DMS153 (cell line): ENCODE data around the gene FAM200B.
A peak's percentile ranks its signal among the peaks of the same experiment; 100 is the strongest.
"Not testable (repeated sequence)": the region's sequence is repeated elsewhere in the genome, so short reads cannot be mapped to it uniquely, and the experiment has no call there.

Experiments
- DNase-seq: peaks from one replicate; lab custom pipeline; 2025; lab: John Stamatoyannopoulos, UW

The FAM200B gene

DNA sequence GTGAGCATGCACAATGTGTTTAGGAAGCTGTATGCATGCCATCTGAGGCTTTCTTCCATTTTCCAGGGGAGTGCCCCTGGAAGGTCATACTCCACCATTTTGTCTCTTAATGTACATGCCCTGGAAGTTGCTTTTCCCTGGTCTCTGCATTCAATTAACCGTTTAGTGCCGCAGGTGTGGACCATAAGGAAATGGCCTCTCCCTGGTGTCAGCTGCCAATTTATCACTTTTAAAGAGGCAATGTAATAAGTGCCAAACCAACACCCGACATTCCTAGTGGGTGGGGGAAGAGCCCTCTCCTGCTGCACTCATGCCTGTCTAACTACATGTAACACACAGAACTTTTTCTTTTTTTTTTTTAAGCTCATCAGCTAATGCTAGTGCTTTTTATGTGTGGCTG, 14.1 kb downstream of the FAM200B start:
- no peak for DNase-seq

DNA sequence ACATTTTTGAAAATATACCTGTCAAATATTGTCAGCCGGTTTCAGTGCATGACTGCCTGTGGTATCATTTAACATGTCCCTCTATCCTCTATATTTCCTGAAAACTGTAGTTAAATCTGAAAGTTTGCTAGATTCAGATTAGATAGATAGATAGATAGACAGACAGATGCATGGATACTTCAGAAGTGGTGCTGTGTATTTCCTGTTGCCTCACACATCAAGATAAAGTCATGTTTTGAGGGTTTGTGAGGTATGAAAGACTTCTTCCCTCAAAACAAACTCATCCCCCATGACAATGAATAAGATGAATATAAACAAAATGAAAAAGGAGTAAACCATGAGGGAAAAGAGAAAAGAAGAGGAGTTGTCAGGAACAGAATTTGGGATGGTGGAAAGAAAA, 15.2 kb downstream of the FAM200B start:
- no peak for DNase-seq

DNA sequence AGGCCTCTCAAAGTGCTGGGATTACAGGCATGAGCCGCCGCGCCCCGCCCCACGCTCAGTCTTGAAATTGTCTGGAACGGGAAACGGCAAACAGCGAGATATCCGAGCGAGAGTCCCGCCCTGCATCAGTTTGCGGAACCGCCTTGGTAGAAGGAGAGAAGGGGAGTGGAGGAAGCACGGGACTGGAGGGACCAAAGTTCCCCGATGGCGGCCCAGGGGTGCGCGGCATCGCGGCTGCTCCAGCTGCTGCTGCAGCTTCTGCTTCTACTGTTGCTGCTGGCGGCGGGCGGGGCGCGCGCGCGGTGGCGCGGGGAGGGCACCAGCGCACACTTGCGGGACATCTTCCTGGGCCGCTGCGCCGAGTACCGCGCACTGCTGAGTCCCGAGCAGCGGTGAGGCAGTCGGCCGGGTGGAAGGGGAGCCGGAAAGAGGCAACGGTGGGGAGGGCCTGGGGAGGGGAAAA, 21.3 kb downstream of the FAM200B start, which contains the start of gene BST1:
BST1 (plus strand) TSS at position 125 of the 463 bp plus-strand sequence; CDS start at position 205, 80 bp downstream.
- no peak for DNase-seq

DNA sequence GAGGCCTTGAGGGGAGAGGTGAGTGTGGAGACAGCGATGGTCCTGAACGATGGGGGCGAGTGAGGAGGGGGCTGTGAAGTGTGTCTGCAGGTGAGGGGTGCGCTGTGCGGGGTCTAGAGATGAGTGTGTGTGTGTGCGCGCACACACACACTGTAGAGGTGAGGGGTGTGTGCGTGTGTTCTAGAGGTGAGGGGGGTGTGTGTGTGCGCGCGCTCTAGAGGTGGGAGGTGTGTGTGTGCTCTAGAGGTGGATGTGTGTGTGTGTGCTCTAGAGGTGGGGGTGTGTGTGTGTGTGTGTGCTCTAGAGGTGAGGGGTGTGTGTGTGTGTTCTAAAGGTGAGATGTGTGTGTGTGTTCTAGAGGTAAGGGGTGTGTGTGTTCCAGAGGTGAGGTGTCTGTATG, 21.8 kb downstream of the FAM200B start:
- DNase-seq, result no peak

DNA sequence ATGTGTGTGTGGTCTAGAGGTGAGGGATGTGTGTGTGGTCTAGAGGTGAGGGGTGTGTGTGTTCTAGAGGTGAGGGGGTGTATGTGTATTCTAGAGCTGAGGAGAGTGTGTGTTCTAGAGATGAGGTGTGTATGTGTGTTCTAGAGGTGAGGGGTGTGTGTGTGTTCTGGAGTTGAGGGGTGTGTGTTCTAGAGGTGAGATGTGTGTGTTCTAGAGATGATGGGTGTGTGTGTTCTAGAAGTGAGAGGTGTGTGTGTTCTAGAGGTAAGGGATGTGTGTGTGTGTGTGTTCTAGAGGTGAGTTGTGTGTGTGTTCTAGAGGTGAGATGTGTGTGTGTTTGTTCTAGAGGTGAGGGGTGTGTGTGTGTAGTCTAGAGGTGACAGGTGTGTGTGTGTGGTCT, 22.5 kb downstream of the FAM200B start:
- DNase-seq, result no peak

DNA sequence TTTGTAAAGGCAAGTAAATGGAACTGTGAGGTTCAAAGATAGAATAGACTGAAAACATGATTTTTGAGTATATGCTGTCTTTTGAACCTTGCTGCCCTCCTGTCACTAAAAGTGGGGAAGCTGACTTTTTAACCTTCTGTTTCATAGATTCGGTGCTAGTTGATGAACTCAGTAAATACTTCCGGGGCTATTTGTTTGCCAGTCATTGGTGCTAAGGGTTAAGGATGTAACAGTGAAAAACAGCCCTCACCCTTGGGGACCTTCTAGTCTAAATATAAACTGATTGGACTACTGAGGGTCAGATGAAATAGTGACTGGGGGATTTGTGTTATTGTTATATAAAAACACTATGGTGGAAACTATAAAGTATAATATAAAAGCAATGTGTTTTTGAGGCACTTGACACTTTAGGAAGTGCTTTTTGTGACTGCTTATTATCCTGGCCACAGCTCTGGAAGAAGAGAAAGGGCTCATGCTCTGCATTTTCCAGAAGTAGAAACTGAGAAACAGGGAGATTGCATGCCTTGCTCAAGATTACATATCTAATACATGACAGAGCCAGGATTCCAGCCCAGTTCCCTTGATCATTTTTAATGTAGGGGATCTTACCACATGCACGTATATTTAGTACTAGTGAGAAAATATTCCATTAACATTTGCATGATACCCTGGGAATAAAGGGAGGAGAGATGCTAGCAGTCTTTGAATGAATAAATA, 25.2 kb downstream of the FAM200B start:
- DNase-seq, result no peak

DNA sequence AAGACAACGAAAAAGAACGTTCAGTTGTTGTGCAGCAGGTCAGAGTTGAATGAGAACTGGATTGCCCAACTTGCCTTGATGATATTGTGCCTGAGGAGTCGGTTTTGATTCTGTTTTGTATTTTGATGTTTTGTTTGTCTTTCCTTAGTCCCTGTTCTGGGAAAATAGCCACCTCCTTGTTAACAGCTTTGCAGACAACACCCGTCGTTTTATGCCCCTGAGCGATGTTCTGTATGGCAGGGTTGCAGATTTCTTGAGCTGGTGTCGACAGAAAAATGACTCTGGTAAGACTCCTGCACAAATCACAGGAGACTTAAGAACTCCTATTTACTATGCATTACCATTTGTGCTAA, 25.7 kb downstream of the FAM200B start:
- no peak for DNase-seq

DNA sequence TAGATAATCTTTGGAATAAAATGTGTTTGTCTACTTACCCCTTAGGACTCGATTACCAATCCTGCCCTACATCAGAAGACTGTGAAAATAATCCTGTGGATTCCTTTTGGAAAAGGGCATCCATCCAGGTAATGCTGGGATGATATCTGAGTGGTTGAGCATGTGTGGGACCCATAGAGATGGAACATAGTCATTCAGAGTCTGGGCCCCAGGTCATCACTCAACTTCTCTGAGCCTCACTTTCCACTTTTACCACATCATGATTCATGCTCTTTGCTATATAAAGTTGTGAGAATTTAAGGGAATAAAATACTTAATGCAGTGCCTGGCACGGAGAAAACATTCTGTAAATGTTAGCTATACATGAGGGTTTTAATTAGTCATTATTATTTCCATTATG, 30.1 kb downstream of the FAM200B start:
- no peak for DNase-seq

DNA sequence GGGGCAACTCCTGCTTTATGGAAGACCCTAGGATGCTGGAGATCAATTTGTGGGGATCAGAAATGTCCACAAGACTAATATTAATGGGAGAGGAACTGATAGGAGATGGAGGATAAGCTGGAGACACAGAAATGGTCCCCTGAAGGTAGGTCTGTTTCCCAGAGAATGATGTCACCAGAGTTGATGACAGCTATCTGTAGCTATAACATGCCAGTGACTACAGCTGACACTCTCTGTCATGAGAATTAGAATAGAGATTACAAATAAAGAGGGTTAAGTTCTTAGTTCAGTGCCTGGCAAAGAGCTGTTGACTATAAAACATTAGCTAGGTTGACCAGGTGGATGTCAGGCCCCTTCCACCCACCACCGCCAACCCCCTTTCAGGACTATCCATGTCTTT, 30.6 kb downstream of the FAM200B start:
- DNase-seq, result no peak

DNA sequence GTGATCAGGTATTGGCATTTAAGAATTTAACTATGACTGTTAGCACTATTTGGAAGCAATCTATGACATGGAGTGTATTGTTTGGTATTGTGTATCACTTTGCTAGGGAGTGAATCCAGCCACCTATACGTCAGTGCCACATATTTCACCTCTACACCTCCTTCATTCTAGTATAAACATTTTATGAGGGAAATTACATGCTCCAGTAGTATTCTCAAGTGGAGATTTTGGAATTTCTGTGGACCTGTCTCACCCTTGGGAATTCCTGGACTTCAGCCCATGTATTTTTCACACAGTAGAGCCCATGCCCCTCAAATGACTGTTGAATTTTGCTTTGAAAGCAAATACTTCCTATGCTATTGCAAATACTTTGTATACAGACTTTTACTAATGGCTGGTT, 32.5 kb downstream of the FAM200B start:
- no peak for DNase-seq

DNA sequence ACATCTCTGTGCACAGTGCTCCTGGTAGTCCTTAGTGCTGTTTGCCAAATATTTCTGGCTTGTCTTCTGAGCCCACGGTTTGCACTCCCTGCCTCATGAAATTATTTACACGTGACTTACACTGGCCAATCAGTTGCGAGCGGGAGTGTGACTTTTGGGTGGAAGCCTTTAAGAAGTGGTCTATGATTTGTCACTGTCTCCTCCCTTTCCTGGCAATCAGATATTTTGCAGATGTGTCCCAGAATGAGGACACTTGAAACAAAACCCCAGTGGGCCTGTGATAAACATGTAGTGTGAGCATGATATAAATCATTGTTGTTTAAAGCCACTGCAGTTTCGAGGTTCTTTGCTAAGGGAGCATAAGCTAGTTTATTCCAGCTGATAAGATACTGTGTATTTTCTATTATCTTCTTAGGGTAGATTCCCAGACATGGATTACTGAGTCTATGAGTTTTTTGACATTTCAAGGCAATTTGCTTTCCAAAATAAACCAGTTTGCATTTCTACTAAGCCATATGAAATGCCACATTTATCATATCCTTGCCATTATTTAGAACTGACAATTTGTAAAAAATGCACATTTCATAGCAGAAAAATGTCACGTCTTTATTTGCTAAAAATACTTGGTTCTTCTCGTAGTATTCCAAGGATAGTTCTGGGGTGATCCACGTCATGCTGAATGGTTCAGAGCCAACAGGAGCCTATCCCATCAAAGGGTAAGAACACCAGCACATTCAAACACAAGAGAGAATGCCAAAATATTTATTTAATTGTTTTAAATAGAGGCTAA, 33.2 kb downstream of the FAM200B start:
- DNase-seq, result no peak

DNA sequence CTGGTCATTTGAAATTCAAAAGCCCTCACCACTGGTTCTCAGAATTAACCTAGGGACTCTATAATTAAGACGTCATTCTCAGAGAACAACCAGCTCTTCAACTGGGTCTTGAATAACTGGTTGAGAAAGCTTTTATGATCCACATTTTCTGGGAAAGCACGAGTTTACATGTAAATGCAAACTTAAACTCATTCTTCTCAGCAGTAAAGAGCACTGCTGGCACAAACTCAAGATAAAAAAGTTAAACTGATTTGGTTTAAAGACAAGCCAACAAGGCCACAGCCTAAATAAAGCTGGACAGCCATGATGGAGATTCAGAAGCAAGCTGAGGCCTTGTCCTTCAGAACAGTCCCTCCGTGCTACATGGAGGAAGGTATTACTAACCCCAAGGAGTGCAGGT, 34.5 kb downstream of the FAM200B start:
- DNase-seq, result no peak

DNA sequence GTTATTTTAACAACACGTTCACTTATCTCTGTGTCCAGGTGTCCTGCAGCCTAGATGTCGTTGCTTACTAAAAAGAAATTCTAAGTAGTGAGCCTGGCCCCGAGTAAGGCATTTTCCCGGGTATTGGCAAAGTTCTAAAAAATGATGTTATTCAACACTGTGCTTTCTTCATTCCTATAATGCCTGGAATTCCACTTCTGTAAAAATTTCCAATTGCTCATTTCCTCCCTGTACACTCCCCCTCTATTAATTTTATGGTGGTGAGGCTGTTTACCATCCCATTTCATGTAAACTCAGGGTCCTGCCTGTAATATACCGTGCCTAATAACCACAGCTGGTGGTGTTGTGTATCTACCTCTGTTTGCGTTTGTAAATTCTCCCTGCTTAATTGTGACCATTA, 35.5 kb downstream of the FAM200B start:
- DNase-seq, result no peak

DNA sequence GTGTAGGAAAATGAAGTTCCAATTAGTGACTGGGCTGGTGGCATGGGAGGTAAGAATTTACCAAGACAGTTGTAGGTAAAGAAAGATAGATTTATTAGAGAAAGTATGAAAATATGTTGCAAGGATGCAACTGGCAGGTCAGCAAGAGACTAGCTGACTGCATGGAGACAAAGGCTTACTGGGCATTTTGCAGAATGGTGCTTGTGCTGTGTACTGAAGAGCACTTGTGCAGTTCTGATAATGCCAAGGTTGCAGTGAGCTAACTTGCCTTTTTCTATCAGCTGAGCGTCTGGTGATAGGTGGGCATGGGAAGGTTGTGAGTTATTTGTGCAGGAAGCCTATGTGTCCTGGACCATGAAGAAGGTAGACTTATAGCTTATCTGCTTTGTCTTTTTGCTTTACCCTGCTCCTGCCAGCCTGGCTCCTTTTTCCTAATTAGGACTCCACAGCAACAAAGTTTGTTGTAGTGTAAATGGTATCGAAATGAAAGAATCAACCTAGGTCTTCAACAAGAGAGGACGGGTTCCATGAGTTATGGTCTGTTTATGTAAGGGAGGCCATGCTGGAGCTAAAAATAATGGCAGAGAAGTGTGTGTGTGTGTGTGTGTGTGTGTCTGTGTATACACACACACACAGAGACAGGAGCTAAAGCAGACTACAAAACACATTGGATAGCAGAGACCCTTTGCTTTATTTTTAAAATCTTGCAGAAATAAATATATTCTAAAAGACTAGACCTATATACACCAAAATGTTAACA, 36.2 kb downstream of the FAM200B start:
- no peak for DNase-seq

DNA sequence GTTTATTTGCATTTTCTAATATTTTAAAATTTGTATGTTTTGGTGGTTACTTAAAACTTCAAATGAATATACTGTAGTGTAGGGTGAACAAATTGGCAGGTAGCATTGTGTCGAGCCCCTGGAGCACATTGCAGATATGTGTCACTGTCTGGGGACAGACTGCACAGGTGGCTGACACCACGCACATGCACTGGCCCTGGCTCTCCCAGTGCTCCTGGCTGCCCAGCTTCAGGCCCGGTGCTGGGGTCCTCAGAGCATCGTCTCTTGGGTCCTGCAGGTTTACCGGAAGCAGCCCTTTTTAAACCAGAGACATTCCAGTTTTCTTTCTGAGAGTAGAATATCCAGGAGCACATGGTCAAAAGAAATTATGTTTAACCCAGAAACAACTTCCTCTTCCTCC, 36.8 kb downstream of the FAM200B start:
- no peak for DNase-seq

DNA sequence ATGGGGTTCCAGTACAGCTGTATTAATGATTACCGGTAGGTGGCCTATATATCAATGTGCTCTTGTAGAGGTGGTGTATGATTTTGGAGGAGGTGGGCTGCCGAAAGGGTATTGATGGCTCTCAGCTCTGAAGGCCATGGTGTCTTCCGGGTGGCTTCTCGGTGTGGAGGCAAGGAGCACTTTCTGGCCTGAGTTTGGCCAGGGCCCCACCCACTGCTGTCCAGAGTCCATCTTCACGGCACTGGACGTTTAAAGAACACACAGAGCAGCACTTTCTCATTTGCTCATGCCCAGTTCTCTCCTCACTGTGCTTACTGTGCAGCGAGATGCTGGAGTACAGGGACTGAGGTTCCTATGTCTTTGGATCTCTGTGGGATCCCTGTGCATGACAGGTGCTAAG, 37.3 kb downstream of the FAM200B start:
- no peak for DNase-seq

DNA sequence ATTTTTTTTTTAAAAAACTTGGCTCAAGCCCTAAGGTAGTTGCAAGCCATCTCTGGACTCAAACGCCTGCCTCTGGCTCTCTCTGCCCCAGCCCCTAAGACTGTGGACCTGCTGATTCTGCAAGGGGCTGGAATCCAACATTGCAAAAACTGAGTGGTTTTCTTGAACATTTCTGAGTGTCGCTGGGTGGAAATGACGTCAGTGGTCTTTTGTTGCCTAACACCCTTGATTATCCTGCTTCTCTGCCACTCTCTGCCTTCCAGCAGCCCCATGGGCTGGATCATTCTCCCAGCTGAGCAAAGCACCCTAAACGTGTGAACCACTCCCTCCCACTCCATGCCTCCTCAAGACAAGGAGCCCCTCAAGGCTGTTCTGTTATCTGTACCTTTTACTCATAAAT, 37.9 kb downstream of the FAM200B start:
- DNase-seq, result no peak

DNA sequence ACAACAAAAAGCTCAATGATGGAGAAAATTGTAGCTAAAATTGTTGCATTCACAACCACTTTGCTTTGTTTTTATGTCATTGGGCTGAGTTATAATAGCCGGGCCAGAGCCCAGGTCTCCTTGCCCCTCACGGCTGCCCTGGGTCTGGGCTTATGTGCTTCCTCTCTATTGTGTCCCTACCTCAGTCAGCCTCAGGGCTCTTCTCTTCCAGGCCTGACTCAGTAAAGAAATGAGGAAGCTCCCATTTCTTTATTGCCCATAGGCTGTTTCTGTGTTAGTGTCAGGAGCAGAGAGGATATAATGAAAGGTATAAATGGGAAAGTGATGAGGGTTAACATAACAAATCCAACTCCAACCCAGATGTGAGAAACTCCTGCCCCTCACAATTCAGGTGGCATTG, 39.2 kb downstream of the FAM200B start:
- DNase-seq, result no peak

DNA sequence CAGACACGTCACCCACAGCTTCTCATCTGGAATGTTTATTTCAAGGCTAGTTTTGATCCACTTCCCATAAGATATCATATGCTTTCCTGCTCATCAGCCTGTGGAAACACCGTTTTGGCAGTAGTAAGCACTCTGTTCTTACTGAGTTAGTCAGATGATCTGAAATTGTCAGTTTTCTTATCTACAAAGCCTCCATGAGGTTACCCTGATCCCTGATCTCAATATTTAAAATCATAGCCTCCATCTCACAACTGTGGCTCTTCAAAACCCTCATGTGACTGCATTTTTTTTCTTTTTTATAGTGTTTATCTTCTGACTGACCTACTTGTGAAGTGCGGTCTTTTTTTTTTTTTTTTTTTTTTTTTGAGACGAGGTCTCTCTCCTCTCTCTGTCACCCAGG, 44.0 kb downstream of the FAM200B start:
- DNase-seq, result no peak

DNA sequence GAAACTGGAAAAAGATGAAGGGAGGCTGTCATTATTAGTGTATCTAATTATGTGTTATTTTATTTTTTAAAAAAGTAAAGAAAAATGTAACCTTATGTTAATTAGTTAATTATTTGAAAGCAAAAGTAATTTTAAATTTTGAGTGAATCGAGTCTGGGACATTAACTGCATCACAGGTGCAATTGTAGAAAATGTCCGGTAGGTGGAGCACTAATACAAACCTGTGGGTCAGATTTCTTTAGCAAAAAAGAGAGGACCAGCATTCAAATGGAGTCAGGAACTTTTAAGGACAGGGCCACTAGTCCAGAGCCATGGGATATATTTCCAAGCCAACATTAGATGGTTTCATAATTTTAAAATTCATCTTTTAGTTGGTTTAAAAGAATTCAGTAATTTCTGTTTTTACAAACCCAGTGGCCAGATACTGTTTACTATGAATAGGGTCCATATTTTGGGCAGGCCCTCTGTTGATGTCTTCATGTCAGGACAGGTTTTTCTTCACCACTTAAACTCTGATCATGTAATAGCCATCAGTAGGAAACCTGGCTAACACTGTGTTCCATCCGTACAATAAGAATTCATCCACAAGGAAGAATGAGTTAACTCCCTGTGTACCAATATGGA, 48.4 kb downstream of the FAM200B start:
- peak; percentile 11 for DNase-seq

DNA sequence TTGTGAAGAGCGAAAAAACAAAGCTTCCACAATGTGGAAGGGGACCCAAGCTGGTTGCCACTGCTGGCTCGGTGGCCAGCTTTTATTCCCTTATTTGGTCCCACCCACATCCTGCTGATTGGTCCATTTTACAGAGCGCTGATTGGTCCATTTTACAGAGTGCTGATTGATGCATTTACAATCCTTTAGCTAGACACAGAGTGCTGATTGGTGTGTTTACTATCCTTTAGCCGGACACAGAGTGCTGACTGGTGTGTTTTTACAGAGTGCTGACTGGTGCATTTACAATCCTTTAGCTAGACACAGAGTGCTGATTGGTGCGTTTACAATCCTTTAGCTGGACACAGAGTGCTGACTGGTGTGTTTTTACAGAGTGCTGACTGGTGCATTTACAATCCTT, 51.4 kb downstream of the FAM200B start:
- DNase-seq, result not testable (repeated sequence)

DNA sequence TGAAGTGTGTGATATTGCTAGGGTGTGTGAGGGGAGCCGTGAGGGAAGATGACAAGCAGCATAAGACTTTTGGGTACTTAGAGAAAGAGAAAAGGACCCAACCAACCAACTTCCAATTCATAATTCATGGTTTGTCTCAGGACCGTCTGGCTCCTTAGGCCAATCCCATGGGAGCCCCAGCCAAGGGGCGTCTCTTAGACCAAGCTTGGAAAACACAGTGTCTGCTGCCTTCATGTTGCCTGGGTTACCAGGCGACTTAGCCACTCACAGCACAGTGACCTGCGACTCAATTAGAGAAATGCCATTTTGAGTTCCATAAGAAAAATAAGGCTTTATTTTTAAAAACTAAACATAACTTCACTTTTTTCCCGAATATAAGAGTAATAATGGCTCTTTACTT, 53.9 kb downstream of the FAM200B start:
- DNase-seq, result no peak
